ENCODE results near the gene ITPRID1.
A peak's percentile ranks its signal among the peaks of the same experiment; 100 is the strongest.

The ITPRID1 gene

DNA sequence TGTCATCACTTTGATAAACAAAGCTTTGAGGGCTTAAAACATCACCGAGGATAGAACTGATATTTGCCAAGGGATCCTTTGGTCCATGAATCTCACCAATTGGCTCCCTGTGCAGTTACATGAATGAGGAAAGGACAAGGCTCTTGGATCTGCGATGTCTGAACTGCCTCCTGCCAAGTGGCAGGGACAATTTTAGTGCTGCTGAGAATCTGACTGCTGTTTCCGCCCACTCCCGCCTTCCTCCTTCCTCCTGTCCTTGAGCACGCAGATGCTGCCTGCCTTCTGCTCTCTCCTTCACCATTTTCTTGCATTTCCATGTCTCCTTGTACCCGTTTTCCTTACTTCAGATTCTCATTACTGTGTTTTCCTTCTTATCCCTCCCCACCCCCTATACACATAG is 26.8 kb upstream of the ITPRID1 start:
- no peaks in the 10 kb centered on the region for H4K20me1 ChIP-seq (ENCODE audit: insufficient read depth, low read length, poor library complexity, severe bottlenecking)
- no peaks in the 10 kb centered on the region for H3K4me1 ChIP-seq (ENCODE audit: insufficient read depth, low read length, poor library complexity, severe bottlenecking)
- no peak overlapping the region for H3K9ac ChIP-seq (ENCODE audit: low read depth, low read length, poor library complexity, severe bottlenecking)
- no peaks in the 10 kb centered on the region for H3F3A ChIP-seq (ENCODE audit: low read depth)
- no peaks in the 10 kb centered on the region for H3K9me3 ChIP-seq (ENCODE audit: insufficient read depth, low read depth, low read length)
- H3K4me2 ChIP-seq (ENCODE audit: low read depth, low read length, poor library complexity, severe bottlenecking), result no peak overlapping the region
- H3K9me2 ChIP-seq (replicated peaks; ENCODE audit: low read depth, low read length), result no peaks in the 10 kb centered on the region
- TF ChIP-seq, protein P1, sequence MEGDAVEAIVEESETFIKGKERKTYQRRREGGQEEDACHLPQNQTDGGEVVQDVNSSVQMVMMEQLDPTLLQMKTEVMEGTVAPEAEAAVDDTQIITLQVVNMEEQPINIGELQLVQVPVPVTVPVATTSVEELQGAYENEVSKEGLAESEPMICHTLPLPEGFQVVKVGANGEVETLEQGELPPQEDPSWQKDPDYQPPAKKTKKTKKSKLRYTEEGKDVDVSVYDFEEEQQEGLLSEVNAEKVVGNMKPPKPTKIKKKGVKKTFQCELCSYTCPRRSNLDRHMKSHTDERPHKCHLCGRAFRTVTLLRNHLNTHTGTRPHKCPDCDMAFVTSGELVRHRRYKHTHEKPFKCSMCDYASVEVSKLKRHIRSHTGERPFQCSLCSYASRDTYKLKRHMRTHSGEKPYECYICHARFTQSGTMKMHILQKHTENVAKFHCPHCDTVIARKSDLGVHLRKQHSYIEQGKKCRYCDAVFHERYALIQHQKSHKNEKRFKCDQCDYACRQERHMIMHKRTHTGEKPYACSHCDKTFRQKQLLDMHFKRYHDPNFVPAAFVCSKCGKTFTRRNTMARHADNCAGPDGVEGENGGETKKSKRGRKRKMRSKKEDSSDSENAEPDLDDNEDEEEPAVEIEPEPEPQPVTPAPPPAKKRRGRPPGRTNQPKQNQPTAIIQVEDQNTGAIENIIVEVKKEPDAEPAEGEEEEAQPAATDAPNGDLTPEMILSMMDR (conservative IDR thresholded peaks at IDR 0.05; ENCODE audit: low read length), result no peak
- no peak for TF ChIP-seq EZH2phosphoT487 (IDR thresholded peaks at IDR 0.05; ENCODE audit: borderline replicate concordance)
- H3K36me3 ChIP-seq (ENCODE audit: insufficient read depth, low read length), result no peaks in the 10 kb centered on the region
- H2AFZ ChIP-seq (ENCODE audit: low read length), result no peak overlapping the region
- no peaks in the 10 kb centered on the region for H3K79me2 ChIP-seq (ENCODE audit: insufficient read depth, low read length)
- no peaks in the 10 kb centered on the region for H3K27me3 ChIP-seq (ENCODE audit: insufficient read depth, low read length, poor library complexity, severe bottlenecking)
- H3K4me3 ChIP-seq (ENCODE audit: low read length, poor library complexity, severe bottlenecking), result no peak overlapping the region

DNA sequence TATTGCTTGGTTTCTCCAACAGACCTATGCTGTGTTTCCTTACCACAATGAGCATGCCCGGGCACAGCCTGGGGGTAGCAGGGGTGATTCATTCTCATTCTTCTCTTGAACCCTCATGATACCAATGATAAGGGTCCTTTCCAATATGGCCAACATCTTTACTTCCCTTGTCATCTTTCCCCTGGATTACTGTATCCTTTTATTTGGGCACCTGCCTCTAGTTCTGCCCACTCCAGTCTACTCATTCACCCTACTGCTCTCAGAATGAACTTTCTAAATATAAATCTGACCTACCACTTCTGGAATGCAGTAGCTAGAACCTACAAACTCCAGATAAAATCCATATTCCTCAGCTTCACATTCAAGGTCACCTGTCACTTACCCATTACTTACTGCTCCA is 26.4 kb upstream of the ITPRID1 start:
- Histone ChIP-seq H3K4me2 (ENCODE audit: low read depth, low read length, poor library complexity, severe bottlenecking) (no peak overlapping the region), H3K36me3 (ENCODE audit: insufficient read depth, low read length) (no peaks in the 10 kb centered on the region), H3K27me3 (ENCODE audit: insufficient read depth, low read length, poor library complexity, severe bottlenecking) (no peaks in the 10 kb centered on the region), H3K4me1 (ENCODE audit: insufficient read depth, low read length, poor library complexity, severe bottlenecking) (no peaks in the 10 kb centered on the region), H3K9me3 (ENCODE audit: insufficient read depth, low read depth, low read length) (no peaks in the 10 kb centered on the region), H3K79me2 (ENCODE audit: insufficient read depth, low read length) (no peaks in the 10 kb centered on the region), H3K4me3 (ENCODE audit: low read length, poor library complexity, severe bottlenecking) (no peak overlapping the region), H3K9ac (ENCODE audit: low read depth, low read length, poor library complexity, severe bottlenecking) (no peak overlapping the region), H2AFZ (ENCODE audit: low read length) (no peak overlapping the region), H4K20me1 (ENCODE audit: insufficient read depth, low read length, poor library complexity, severe bottlenecking) (no peaks in the 10 kb centered on the region), H3F3A (ENCODE audit: low read depth) (no peaks in the 10 kb centered on the region), H3K9me2 (replicated peaks; ENCODE audit: low read depth, low read length) (no peaks in the 10 kb centered on the region)
- TF ChIP-seq EZH2phosphoT487 (IDR thresholded peaks at IDR 0.05; ENCODE audit: borderline replicate concordance), result no peak
- TF ChIP-seq, protein P1 (conservative IDR thresholded peaks at IDR 0.05; ENCODE audit: low read length), result no peak

DNA sequence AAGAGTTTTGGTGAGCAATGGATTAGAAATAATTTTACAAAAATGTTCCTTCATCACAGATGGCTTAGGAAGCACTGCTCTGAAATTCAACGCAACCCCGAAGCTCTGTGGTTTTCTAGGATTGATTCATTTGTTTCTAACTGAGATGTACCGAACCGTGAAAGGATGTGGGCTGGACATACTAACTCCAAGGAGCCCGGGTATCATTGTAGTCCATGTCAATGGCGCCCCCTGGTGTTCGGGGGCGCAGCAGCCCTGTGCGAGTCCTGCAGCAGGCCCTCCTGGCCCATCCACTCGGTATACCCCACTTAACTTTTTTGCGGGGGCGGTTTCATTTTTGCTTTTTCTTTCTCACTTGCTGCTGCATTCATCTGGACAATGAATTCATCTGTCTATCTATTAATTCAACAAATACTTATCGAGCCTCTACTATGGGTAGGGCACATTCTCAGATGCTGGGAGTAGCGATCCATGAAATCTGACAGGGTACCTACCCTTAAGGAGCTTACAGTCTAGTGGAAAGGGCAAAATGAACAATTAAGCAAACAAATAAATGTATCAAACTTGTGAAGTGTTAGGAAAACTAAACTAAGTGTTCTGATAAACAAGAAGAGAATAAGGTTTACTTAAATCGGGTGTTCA is 25.2 kb upstream of the ITPRID1 start:
- no peaks in the 10 kb centered on the region for H4K20me1 ChIP-seq (ENCODE audit: insufficient read depth, low read length, poor library complexity, severe bottlenecking)
- H3K9me2 ChIP-seq (replicated peaks; ENCODE audit: low read depth, low read length), result no peaks in the 10 kb centered on the region
- H3K27me3 ChIP-seq (ENCODE audit: insufficient read depth, low read length, poor library complexity, severe bottlenecking), result no peaks in the 10 kb centered on the region
- no peak overlapping the region for H2AFZ ChIP-seq (ENCODE audit: low read length)
- H3F3A ChIP-seq (ENCODE audit: low read depth), result no peaks in the 10 kb centered on the region
- no peaks in the 10 kb centered on the region for H3K9me3 ChIP-seq (ENCODE audit: insufficient read depth, low read depth, low read length)
- no peak overlapping the region for H3K9ac ChIP-seq (ENCODE audit: low read depth, low read length, poor library complexity, severe bottlenecking)
- H3K36me3 ChIP-seq (ENCODE audit: insufficient read depth, low read length), result no peaks in the 10 kb centered on the region
- no peak for TF ChIP-seq EZH2phosphoT487 (IDR thresholded peaks at IDR 0.05; ENCODE audit: borderline replicate concordance)
- TF ChIP-seq, protein P1 (conservative IDR thresholded peaks at IDR 0.05; ENCODE audit: low read length), result peak; percentile 91
- H3K4me1 ChIP-seq (ENCODE audit: insufficient read depth, low read length, poor library complexity, severe bottlenecking), result no peaks in the 10 kb centered on the region
- H3K79me2 ChIP-seq (ENCODE audit: insufficient read depth, low read length), result no peaks in the 10 kb centered on the region
- no peak overlapping the region for H3K4me2 ChIP-seq (ENCODE audit: low read depth, low read length, poor library complexity, severe bottlenecking)
- no peak overlapping the region for H3K4me3 ChIP-seq (ENCODE audit: low read length, poor library complexity, severe bottlenecking)
